WTC11 (cell line): ENCODE results near the gene SMAD7. TPM values are rescaled to one million over a fixed set of nuclear protein-coding genes. Genes with fewer than 3 reads are reported as not detected.

Source experiments
- ATAC-seq: fragments of 200-7000 bp; cut with Tn5 transposase; 2 replicates; pipeline ENCODE4 v1.10.0; 2021; ENCODE audit warnings: mild to moderate bottlenecking, moderate library complexity
- CTCF ChIA-PET: fragments of 300-600 bp; sonication (Branson Sonifier 250); formaldehyde crosslinking; loops from one replicate; lab custom pipeline; 2021; ENCODE audit warnings: antibody characterized with exemption; lab: Charles Lee
- POLR2A ChIA-PET: fragments of 350-600 bp; sonication (Branson Sonifier 250); formaldehyde crosslinking; loops from one replicate; lab custom pipeline; 2021; ENCODE audit warnings: antibody characterized with exemption; lab: Charles Lee
- DNase-seq: peaks from one replicate; pipeline ENCODE4 v3.0.0; 2021; ENCODE audit warnings: low spot score
- H3K27ac Mint-ChIP-seq: 2 replicates; pipeline ENCODE4 v1.8.0; 2021; ENCODE audit warnings: mixed read lengths
- H3K27me3 Mint-ChIP-seq: 2 replicates; pipeline ENCODE4 v1.8.0; 2021; ENCODE audit warnings: low read depth, mild to moderate bottlenecking, moderate library complexity, mixed read lengths
- H3K36me3 Mint-ChIP-seq: 2 replicates; pipeline ENCODE4 v1.8.0; 2021; ENCODE audit warnings: mixed read lengths
- H3K4me1 Mint-ChIP-seq: 2 replicates; pipeline ENCODE4 v1.8.0; 2022; ENCODE audit warnings: mixed read lengths
- H3K4me3 Mint-ChIP-seq: 2 replicates; pipeline ENCODE4 v1.8.0; 2021; ENCODE audit warnings: mild to moderate bottlenecking, moderate library complexity, mixed read lengths
- H3K9me3 Mint-ChIP-seq: 2 replicates; pipeline ENCODE4 v1.8.0; 2021; ENCODE audit warnings: mixed read lengths
- AR ChIP-seq: fragments of 250-450 bp; sonication (Bioruptor Pico); IDR thresholded peaks from 2 replicates; pipeline ENCODE4 v1.9.0; 2021; ENCODE audit warnings: mild to moderate bottlenecking
- E2F4 ChIP-seq: sonication (generic); formaldehyde crosslinking; IDR thresholded peaks from 2 replicates; pipeline ENCODE4 v1.8.1; 2022; ENCODE audit warnings: low read depth, mild to moderate bottlenecking, moderate library complexity, missing genetic modification reagents, borderline replicate concordance
- IRF2 ChIP-seq: sonication (generic); formaldehyde crosslinking; IDR thresholded peaks from 2 replicates; pipeline ENCODE4 v1.8.0; 2022; ENCODE audit warnings: low read depth, missing genetic modification reagents, borderline replicate concordance
- NR2C2 ChIP-seq: sonication (generic); formaldehyde crosslinking; IDR thresholded peaks from 2 replicates; pipeline ENCODE4 v1.8.0; 2022; ENCODE audit warnings: mild to moderate bottlenecking, missing genetic modification reagents
- PREB ChIP-seq: sonication (generic); formaldehyde crosslinking; IDR thresholded peaks from 2 replicates; pipeline ENCODE4 v1.8.1; 2022; ENCODE audit warnings: mild to moderate bottlenecking, missing genetic modification reagents, moderate library complexity, borderline replicate concordance
- RELA ChIP-seq: sonication (generic); formaldehyde crosslinking; IDR thresholded peaks from 2 replicates; pipeline ENCODE4 v1.8.1; 2022; ENCODE audit warnings: missing genetic modification reagents, mild to moderate bottlenecking, borderline replicate concordance
- SMAD4 ChIP-seq: sonication (generic); formaldehyde crosslinking; IDR thresholded peaks from 2 replicates; pipeline ENCODE4 v1.8.0; 2022; ENCODE audit warnings: mild to moderate bottlenecking, missing genetic modification reagents
- TCF7 ChIP-seq: sonication (generic); formaldehyde crosslinking; IDR thresholded peaks from 2 replicates; pipeline ENCODE4 v1.8.0; 2022; ENCODE audit warnings: mild to moderate bottlenecking, low read depth, missing genetic modification reagents, moderate library complexity
- USF2 ChIP-seq: sonication (generic); formaldehyde crosslinking; IDR thresholded peaks from 2 replicates; pipeline ENCODE4 v1.8.1; 2023; ENCODE audit warnings: mild to moderate bottlenecking, missing genetic modification reagents, moderate library complexity
- ZNF232 ChIP-seq: sonication (generic); formaldehyde crosslinking; IDR thresholded peaks from 2 replicates; pipeline ENCODE4 v1.8.0; 2022; ENCODE audit warnings: mild to moderate bottlenecking, missing genetic modification reagents
- ZNF281 ChIP-seq: sonication (generic); formaldehyde crosslinking; IDR thresholded peaks from 2 replicates; pipeline ENCODE4 v1.8.0; 2023; ENCODE audit warnings: mild to moderate bottlenecking, missing genetic modification reagents
- ZNF317 ChIP-seq: sonication (generic); formaldehyde crosslinking; IDR thresholded peaks from 2 replicates; pipeline ENCODE4 v1.8.1; 2023; ENCODE audit warnings: low read depth, mild to moderate bottlenecking, moderate library complexity, missing genetic modification reagents, borderline replicate concordance
- ZNF416 ChIP-seq: fragments of 250-450 bp; sonication (Bioruptor Pico); IDR thresholded peaks from 2 replicates; pipeline ENCODE4 v1.9.0; 2021; ENCODE audit warnings: mild to moderate bottlenecking, inconsistent platforms
- ZNF425 ChIP-seq: fragments of 250-450 bp; sonication (Bioruptor Pico); conservative IDR thresholded peaks from 2 replicates; pipeline ENCODE4 v1.9.0; 2021; ENCODE audit warnings: mild to moderate bottlenecking
- ZNF512 ChIP-seq: sonication (generic); formaldehyde crosslinking; IDR thresholded peaks from 2 replicates; pipeline ENCODE4 v1.8.1; 2022; ENCODE audit warnings: missing genetic modification reagents, borderline replicate concordance
- ZSCAN18 ChIP-seq: fragments of 250-450 bp; sonication (Bioruptor Pico); IDR thresholded peaks from 2 replicates; pipeline ENCODE4 v2.1.2; 2022; ENCODE audit warnings: mild to moderate bottlenecking, moderate library complexity
- total RNA-seq: library from RNA; stranded (reverse); gene quantifications from 3 replicates; pipeline ENCODE4 v1.2.3, GENCODE V29; 2021

SMAD7 gene
- total RNA-seq, 1 experiment from 2014 or later = 44.7 TPM

- no peak for TF ChIP-seq TCF7 (CRISPR knock-in tag)
- TF ChIP-seq RELA (CRISPR knock-in tag) = no peak
- no peak for TF ChIP-seq IRF2 (CRISPR knock-in tag)
- no peak for TF ChIP-seq ZNF232
Measured at GRCh38 chr18:48876590-48876989, 74.2 kb downstream of the SMAD7 start (continued).

- Mint-ChIP-seq H3K4me3 (no peak overlapping the region), H3K27ac (no peak overlapping the region; the same call in 1 of the 2 replicates), H3K4me1 (peaks cover 29% of the 10 kb centered on the region), H3K27me3 (peaks cover 5% of the 10 kb centered on the region), H3K36me3 (peaks cover 6% of the 10 kb centered on the region), H3K9me3 (peaks cover 11% of the 10 kb centered on the region)
- ChIA-PET POLR2A (interaction anchor here (0.7 kb wide), 1 partner anchor 13 kb away, joined by 3 read pairs; no protein-coding TSS in a partner anchor), CTCF (interaction anchor here (0.6 to 2.4 kb wide), 14 partner anchors 12 to 196 kb away, joined by 3 to 11 read pairs (median 4); no protein-coding TSS in a partner anchor)
- ATAC-seq = peak; percentile 68
- peak; percentile 45 for DNase-seq
- TF ChIP-seq USF2 (CRISPR knock-in tag) (no peak), ZNF281 (no peak), SMAD4 (no peak)
Measured at GRCh38 chr18:48875942-48876511, 74.7 kb downstream of the SMAD7 start.

GRCh38 chr18:48875314-48875941, 75.3 kb downstream of the SMAD7 start:
- peaks cover 5% of the 10 kb centered on the region for H3K27me3 Mint-ChIP-seq
- POLR2A ChIA-PET = no interaction called here
- peaks cover 29% of the 10 kb centered on the region for H3K4me1 Mint-ChIP-seq
- peaks cover 4% of the 10 kb centered on the region for H3K36me3 Mint-ChIP-seq
- peaks cover 6% of the 10 kb centered on the region for H3K9me3 Mint-ChIP-seq
- no peak overlapping the region for H3K27ac Mint-ChIP-seq
- CTCF ChIA-PET = interaction anchor here (0.6 to 2.4 kb wide), 11 partner anchors 13 to 195 kb away, joined by 3 to 11 read pairs (median 5); no protein-coding TSS in a partner anchor
- no peak for ATAC-seq
- H3K4me3 Mint-ChIP-seq = no peak overlapping the region
- DNase-seq = no peak
- no peak for TF ChIP-seq ZNF317 (CRISPR knock-in tag)
- no peak for TF ChIP-seq ZSCAN18
- TF ChIP-seq ZNF416 (CRISPR knock-in tag) = no peak
- TF ChIP-seq AR = no peak
- no peak for TF ChIP-seq E2F4 (CRISPR knock-in tag)
- TF ChIP-seq ZNF512 (CRISPR knock-in tag) = no peak
- TF ChIP-seq ZNF425 = no peak
- TF ChIP-seq PREB (CRISPR knock-in tag) = no peak
- no peak for TF ChIP-seq NR2C2 (CRISPR knock-in tag)
